A549 (cell line): ENCODE measurements around the gene SUSD3. TPM values are rescaled to one million over a fixed set of nuclear protein-coding genes. Genes with fewer than 3 reads are reported as not detected.

Experiments used
- ATAC-seq, 2 experiments: fragments of 200-7000 bp in 1 of 2; fragments of >200 bp in 1 of 2; cut with Nextera tagmentation in 1 of 2; cut with Tn5 transposase in 1 of 2; 3 replicates each; pipeline versions ENCODE4 v1.8.0 to v1.9.1; 2018 to 2020; ENCODE audit warnings: mild to moderate bottlenecking in 1 of 2, moderate library complexity in 1 of 2
- CTCF ChIA-PET: fragments of 300-600 bp; sonication (Branson Sonifier 250); formaldehyde crosslinking; extraction: SDS; loops from one replicate; lab custom pipeline; 2021; ENCODE audit warnings: antibody characterized with exemption, inconsistent platforms; lab: Yijun Ruan, JAX
- POLR2A ChIA-PET: fragments of 350-600 bp; formaldehyde crosslinking; extraction: SDS; loops from one replicate; lab custom pipeline; 2021; ENCODE audit warnings: antibody characterized with exemption, inconsistent platforms; lab: Yijun Ruan, JAX
- DNase-seq, 2 experiments: peaks; one replicate each; pipeline versions ENCODE4 v3.0.0 to v3.0.0-alpha.2; 2011 to 2016; ENCODE audit warnings: low read depth in 1 of 2, low spot score in 1 of 2
- FAIRE-seq: peaks from 2 replicates; lab custom pipeline; 2011; peaks lifted over from hg19 to GRCh38; lab: Jason Lieb, UNC
- H3K27ac ChIP-seq, 2 experiments: fragments of >200 bp; sonication (Bioruptor Twin); formaldehyde crosslinking; 3 replicates each; pipeline ENCODE4 v1.5.1; 2016 to 2017
- H3K4me1 ChIP-seq: fragments of >200 bp; sonication (Bioruptor Twin); formaldehyde crosslinking; 3 replicates; pipeline ENCODE4 v1.6.1; 2016
- H3K4me2 ChIP-seq: fragments of >200 bp; sonication (Bioruptor Twin); formaldehyde crosslinking; 3 replicates; pipeline ENCODE4 v1.6.1; 2016
- H3K4me3 ChIP-seq: fragments of >200 bp; sonication (Bioruptor Twin); formaldehyde crosslinking; 3 replicates; pipeline ENCODE4 v1.5.1; 2016
- H3K9me3 ChIP-seq: fragments of >200 bp; sonication (Bioruptor Twin); formaldehyde crosslinking; 3 replicates; pipeline ENCODE4 v1.6.1; 2016
- BHLHE40 ChIP-seq: IDR thresholded peaks from 2 replicates; pipeline ENCODE4 v1.6.1; 2012; ENCODE audit warnings: low read depth, low read length, inconsistent platforms
- CHD4 ChIP-seq: fragments of 200-600 bp; sonication (generic); IDR thresholded peaks from 2 replicates; pipeline ENCODE4 v1.6.1; 2016; ENCODE audit warnings: antibody characterized with exemption, mild to moderate bottlenecking, borderline replicate concordance
- EHF ChIP-seq: fragments of 250-450 bp; sonication (Bioruptor Pico); IDR thresholded peaks from 2 replicates; pipeline ENCODE4 v1.5.0; 2020; ENCODE audit warnings: mild to moderate bottlenecking
- EP300 ChIP-seq, 2 experiments: fragments of >200 bp; sonication (Bioruptor Twin); formaldehyde crosslinking; IDR thresholded peaks; 2 replicates in 1 of 2; 3 replicates in 1 of 2; pipeline ENCODE4 v1.6.1; 2016 to 2017
- FOSB ChIP-seq: fragments of 250-450 bp; sonication (Bioruptor Pico); IDR thresholded peaks from 2 replicates; pipeline ENCODE4 v1.5.0; 2020; ENCODE audit warnings: mild to moderate bottlenecking, moderate library complexity
- FOSL2 ChIP-seq, 2 experiments: fragments of 450-650 bp in 1 of 2; fragments of >200 bp in 1 of 2; sonication (Bioruptor Twin) in 1 of 2; formaldehyde crosslinking; IDR thresholded peaks; 2 replicates each; pipeline versions ENCODE4 v1.5.0 to v1.6.1; 2016 to 2020; ENCODE audit warnings: mild to moderate bottlenecking in 1 of 2, moderate library complexity in 1 of 2
- FOXS1 ChIP-seq: fragments of 250-450 bp; sonication (Bioruptor Pico); IDR thresholded peaks from 2 replicates; pipeline ENCODE4 v1.5.0; 2020; ENCODE audit warnings: mild to moderate bottlenecking, moderate library complexity
- GATA3 ChIP-seq: IDR thresholded peaks from 2 replicates; pipeline ENCODE4 v1.6.1; 2012; ENCODE audit warnings: borderline replicate concordance
- HDAC2 ChIP-seq: fragments of 200-600 bp; sonication (generic); IDR thresholded peaks from 2 replicates; pipeline ENCODE4 v1.6.1; 2016
- HES2 ChIP-seq: fragments of >200 bp; sonication (Bioruptor Twin); formaldehyde crosslinking; IDR thresholded peaks from 2 replicates; pipeline ENCODE4 v1.6.1; 2016
- HOXA7 ChIP-seq: fragments of 250-450 bp; sonication (Bioruptor Pico); IDR thresholded peaks from 2 replicates; pipeline ENCODE4 v1.5.0; 2020; ENCODE audit warnings: mild to moderate bottlenecking, moderate library complexity
- HOXB13 ChIP-seq: fragments of 250-450 bp; sonication (Bioruptor Pico); IDR thresholded peaks from 2 replicates; pipeline ENCODE4 v1.5.0; 2020; ENCODE audit warnings: low read depth, mild to moderate bottlenecking, moderate library complexity
- JUNB ChIP-seq: fragments of >200 bp; sonication (Bioruptor Twin); formaldehyde crosslinking; IDR thresholded peaks from 2 replicates; pipeline ENCODE4 v1.6.1; 2016
- KDM5A ChIP-seq: fragments of 200-600 bp; sonication (generic); IDR thresholded peaks from 2 replicates; pipeline ENCODE4 v1.6.1; 2016; ENCODE audit warnings: antibody characterized with exemption, mild to moderate bottlenecking
- MAZ ChIP-seq: fragments of 150-350 bp; IDR thresholded peaks from 2 replicates; pipeline ENCODE4 v1.6.1; 2014; ENCODE audit warnings: antibody characterized with exemption, low read depth, low read length, borderline replicate concordance
- PBX3 ChIP-seq: IDR thresholded peaks from 2 replicates; pipeline ENCODE4 v1.6.1; 2012
- PHF8 ChIP-seq: fragments of 200-600 bp; sonication (generic); IDR thresholded peaks from 2 replicates; pipeline ENCODE4 v1.6.1; 2016; ENCODE audit warnings: low read depth, mild to moderate bottlenecking, antibody characterized with exemption, moderate library complexity, borderline replicate concordance
- RARB ChIP-seq: fragments of 250-450 bp; sonication (Bioruptor Pico); IDR thresholded peaks from 2 replicates; pipeline ENCODE4 v1.8.0; 2021; ENCODE audit warnings: mild to moderate bottlenecking, moderate library complexity
- RCOR1 ChIP-seq: fragments of 150-350 bp; IDR thresholded peaks from 2 replicates; pipeline ENCODE4 v1.6.1; 2014; ENCODE audit warnings: antibody characterized with exemption, low read length, low read depth
- ZFP36 ChIP-seq: fragments of 450-650 bp; IDR thresholded peaks from 2 replicates; pipeline ENCODE4 v1.6.1; 2014; ENCODE audit warnings: borderline replicate concordance; ENCODE audit not compliant: partially characterized antibody
- WGBS: methylation state at CpG from one replicate; pipeline ENCODE4 v1.1.6; 2017; ENCODE audit errors: missing lambda C conversion rate; 5-methylcytosine and 5-hydroxymethylcytosine counted together
- polyA plus RNA-seq, 4 experiments: library from polyadenylated mRNA; depleted of rRNA in 3 of 4; stranded (reverse); fragments of >200 nt; fragmentation: RNase III in 1 of 4; extraction: RNeasy Plus Mini Kit Qiagen cat#74134 plus additional on column Dnase treatment in 1 of 4; gene quantifications; 2 replicates in 3 of 4; 3 replicates in 1 of 4; pipeline ENCODE4 v1.2.3, GENCODE V29; 2011 to 2017

SUSD3 gene
- polyA plus RNA-seq, 2 of the 4 experiments (the other 2 are of a cell fraction): 0.27 to 0.34 TPM

- Histone ChIP-seq H3K27ac (peak overlapping the region; percentile 68 to 70; a peak in 5 of 6 replicates), H3K4me1 (peaks cover 38% of the 10 kb centered on the region), H3K4me2 (peak overlapping the region; percentile 26; the same call in 2 of the 3 replicates), H3K4me3 (no peak overlapping the region), H3K9me3 (peaks cover 19% of the 10 kb centered on the region)
- ATAC-seq (peak; percentile 11 to 46; a peak in 5 of 6 replicates), DNase-seq (peak; percentile 56 to 77), FAIRE-seq (no peak)
- POLR2A ChIA-PET: interaction anchor here (1.0 kb wide), 1 partner anchor 43 kb away, joined by 3 read pairs; the partner anchor contains the start of gene NINJ1
- WGBS: 23% methylated on average over 3 of the region's 3 CpGs
- CTCF ChIA-PET: interaction anchor here (1.0 to 2.1 kb wide), 3 partner anchors 17 to 135 kb away, joined by 3 to 10 read pairs (median 5); no protein-coding TSS in a partner anchor
- TF ChIP-seq GATA3: peak; percentile 21; the same call in 1 of the 2 replicates
- TF ChIP-seq FOXS1 (CRISPR knock-in tag): no peak
- TF ChIP-seq ZFP36: peak; percentile 52
- peak; percentile 64 for TF ChIP-seq JUNB
- TF ChIP-seq FOSL2 (IDR thresholded peaks at IDR 0.05): peak; percentile 88
- TF ChIP-seq FOSL2 (CRISPR knock-in tag; IDR thresholded peaks at IDR 0.05): peak; percentile 94
Measured at GRCh38 chr9:93091453-93092081, 33.1 kb downstream of the SUSD3 start.

- no peak for ATAC-seq
- DNase-seq: no peak
- 87% methylated on average over 7 of the region's 7 CpGs for WGBS
- no peak for FAIRE-seq
- Histone ChIP-seq H3K9me3 (peaks cover 19% of the 10 kb centered on the region), H3K4me1 (peaks cover 44% of the 10 kb centered on the region), H3K27ac (peak overlapping the region; percentile 68 to 70), H3K4me2 (peak overlapping the region; percentile 26), H3K4me3 (no peak overlapping the region)
- POLR2A ChIA-PET: no interaction called here
- CTCF ChIA-PET: interaction anchor here (1.1 to 2.1 kb wide), 3 partner anchors 16 to 88 kb away, joined by 4 to 10 read pairs (median 5); no protein-coding TSS in a partner anchor
- TF ChIP-seq HDAC2 (no peak), HES2 (no peak), EP300 (IDR thresholded peaks at IDR 0.05) (no peak)
Measured at GRCh38 chr9:93092251-93092991, 33.9 kb downstream of the SUSD3 start.

- FAIRE-seq (no peak), DNase-seq (no peak), ATAC-seq (no peak)
- Histone ChIP-seq H3K4me1 (peaks cover 53% of the 10 kb centered on the region), H3K27ac (peak overlapping the region; percentile 19 to 70; a peak in 3 of 6 replicates), H3K4me2 (no peak overlapping the region), H3K4me3 (no peak overlapping the region), H3K9me3 (peaks cover 19% of the 10 kb centered on the region)
- POLR2A ChIA-PET: no interaction called here
- TF ChIP-seq HOXB13 (CRISPR knock-in tag): no peak
- 70% methylated on average over 8 of the region's 11 CpGs for whole genome bisulfite sequencing
- CTCF ChIA-PET: interaction anchor here (1.1 to 1.3 kb wide), 2 partner anchors 16 to 89 kb away, joined by 4 read pairs; no protein-coding TSS in a partner anchor
Measured at GRCh38 chr9:93093127-93093876, 34.8 kb downstream of the SUSD3 start.

GRCh38 chr9:93093877-93094657 lies 35.6 kb downstream of the SUSD3 start:
- POLR2A ChIA-PET: no interaction called here
- no peak for FAIRE-seq
- H3K27ac ChIP-seq: peak overlapping the region; percentile 98 to 99; a peak in 4 of 6 replicates
- no peak for ATAC-seq
- H3K4me3 ChIP-seq: no peak overlapping the region
- no peak for DNase-seq
- H3K9me3 ChIP-seq: peaks cover 19% of the 10 kb centered on the region
- CTCF ChIA-PET: interaction anchor here (0.7 to 1.3 kb wide), 4 partner anchors 13 to 15 kb away, joined by 3 to 4 read pairs (median 4); no protein-coding TSS in a partner anchor
- TF ChIP-seq BHLHE40 (no peak), EHF (CRISPR knock-in tag) (no peak), RARB (no peak), PBX3 (no peak), FOSL2 (IDR thresholded peaks at IDR 0.05) (no peak), FOSL2 (CRISPR knock-in tag; IDR thresholded peaks at IDR 0.05) (no peak), KDM5A (no peak), MAZ (no peak), GATA3 (no peak), HOXA7 (CRISPR knock-in tag) (no peak), PHF8 (no peak), HOXB13 (CRISPR knock-in tag) (no peak), CHD4 (no peak), RCOR1 (no peak), FOSB (CRISPR knock-in tag) (no peak)
- TF ChIP-seq, all 56 proteins: peak for 0
- WGBS: 66% methylated on average over 5 of the region's 7 CpGs
- peaks cover 58% of the 10 kb centered on the region for H3K4me1 ChIP-seq
- H3K4me2 ChIP-seq: peak overlapping the region; percentile 99; the same call in 1 of the 3 replicates
